ENCODE data around the gene PODXL. TPM values are rescaled to one million over a fixed set of nuclear protein-coding genes. Genes with fewer than 3 reads are reported as not detected.

The PODXL gene
- total and polyA plus RNA-seq, 10 of the 15 experiments (the other 5 are each of a cell fraction or from before 2014, with no cell fraction given): 0.04 to 1.8 (median 0.38) TPM

DNA sequence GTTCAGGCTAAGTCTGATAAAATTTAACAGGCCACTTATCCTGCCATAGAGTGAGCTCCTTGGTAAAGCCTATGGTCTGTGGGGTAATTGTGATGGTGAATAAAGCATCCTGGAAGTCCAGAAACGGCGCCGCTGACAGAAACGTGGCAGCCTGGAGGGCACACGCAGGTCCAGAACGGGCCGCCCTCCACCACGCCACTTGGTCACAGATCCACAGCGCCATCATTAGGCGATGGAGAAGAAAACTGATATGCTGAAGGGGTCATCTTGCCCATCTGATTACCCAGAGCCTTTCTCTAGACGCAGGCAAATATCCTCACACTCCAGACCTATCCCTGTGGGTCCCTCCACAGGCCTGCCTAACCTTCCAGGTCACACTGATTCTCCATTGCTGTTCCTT is 37.8 kb downstream of the PODXL start:
- POLR2A ChIA-PET: no interaction called here
- no peaks in the 10 kb centered on the region for H4K20me1 ChIP-seq (ENCODE audit: control insufficient read depth, insufficient read depth)
- no peaks in the 10 kb centered on the region for H3K27me3 ChIP-seq (replicated peaks in 1 of 2; ENCODE audit: control insufficient read depth in 2 of 2, insufficient read depth in 2 of 2, low read length in 1 of 2)
- DNase-seq (ENCODE audit: low read depth, low spot score): no peak
- H3K36me3 ChIP-seq (ENCODE audit: control insufficient read depth in 2 of 2, insufficient read depth in 2 of 2, low read length in 1 of 2): no peaks in the 10 kb centered on the region
- FAIRE-seq: no peak
- no peak overlapping the region for H3K27ac ChIP-seq (ENCODE audit: control insufficient read depth, insufficient read depth)
- SMC1A ChIA-PET (ENCODE audit: uncharacterized antibody, unreplicated experiment): no interaction called here
- no peak overlapping the region for H3K4me3 ChIP-seq
- TF ChIP-seq HCFC1 (IDR thresholded peaks at IDR 0.05; ENCODE audit: low read length): no peak
- no peak for TF ChIP-seq YBX1 (IDR thresholded peaks at IDR 0.05)
- TF ChIP-seq NRF1 (conservative IDR thresholded peaks at IDR 0.05; ENCODE audit: low read depth, low read length): no peak
- no peak for TF ChIP-seq ZNF384 (IDR thresholded peaks at IDR 0.05; ENCODE audit: borderline replicate concordance, low read depth, low read length)
- TF ChIP-seq HDGF (IDR thresholded peaks at IDR 0.05): no peak
- TF ChIP-seq TBL1XR1 (IDR thresholded peaks at IDR 0.05; ENCODE audit: low read depth, low read length): no peak
- TF ChIP-seq YY1 (IDR thresholded peaks at IDR 0.05; ENCODE audit: low read depth, low read length): no peak
- TF ChIP-seq, protein P1, sequence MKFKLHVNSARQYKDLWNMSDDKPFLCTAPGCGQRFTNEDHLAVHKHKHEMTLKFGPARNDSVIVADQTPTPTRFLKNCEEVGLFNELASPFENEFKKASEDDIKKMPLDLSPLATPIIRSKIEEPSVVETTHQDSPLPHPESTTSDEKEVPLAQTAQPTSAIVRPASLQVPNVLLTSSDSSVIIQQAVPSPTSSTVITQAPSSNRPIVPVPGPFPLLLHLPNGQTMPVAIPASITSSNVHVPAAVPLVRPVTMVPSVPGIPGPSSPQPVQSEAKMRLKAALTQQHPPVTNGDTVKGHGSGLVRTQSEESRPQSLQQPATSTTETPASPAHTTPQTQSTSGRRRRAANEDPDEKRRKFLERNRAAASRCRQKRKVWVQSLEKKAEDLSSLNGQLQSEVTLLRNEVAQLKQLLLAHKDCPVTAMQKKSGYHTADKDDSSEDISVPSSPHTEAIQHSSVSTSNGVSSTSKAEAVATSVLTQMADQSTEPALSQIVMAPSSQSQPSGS (IDR thresholded peaks at IDR 0.05; ENCODE audit: low read length): no peak
- no TSS peak for BruUV-seq (replicated peaks)
- no peak overlapping the region for H3K4me2 ChIP-seq (ENCODE audit: control insufficient read depth, insufficient read depth)
- intact Hi-C loops (cut with micrococcal nuclease; ENCODE audit: unreplicated experiment) (no loop called here), in situ Hi-C loops (cut with MboI) (no loop called here)
- CTCF ChIA-PET: no interaction called here
- H3K9me3 ChIP-seq (replicated peaks; ENCODE audit: control insufficient read depth, insufficient read depth, low read length): no peaks in the 10 kb centered on the region
- no peaks in the 10 kb centered on the region for H3K79me2 ChIP-seq (ENCODE audit: control insufficient read depth, insufficient read depth, low read length)
- WGBS (ENCODE audit: insufficient coverage, insufficient replicate concordance, low lambda C conversion rate, missing lambda C conversion rate): 69% methylated on average over 11 of the region's 11 CpGs
- H3K9ac ChIP-seq (ENCODE audit: control insufficient read depth, insufficient read depth, low read length): no peak overlapping the region
- H2AFZ ChIP-seq (ENCODE audit: control insufficient read depth, low read depth, low read length): no peak overlapping the region
- RAD21 ChIA-PET (ENCODE audit: unreplicated experiment): no interaction called here
- H3K4me1 ChIP-seq (ENCODE audit: control insufficient read depth, insufficient read depth, low read length): no peaks in the 10 kb centered on the region; the same call in 1 of the 2 replicates
- ATAC-seq: no peak
